ENCODE measurements around the gene CAMK1D.

GRCh38 chr10:12724807-12725579 lies 375.6 kb downstream of the CAMK1D start:
- TF ChIP-seq CREB5 (CRISPR knock-in tag; IDR thresholded peaks at IDR 0.05; ENCODE audit: low read depth): no peak
- TF ChIP-seq PATZ1 (CRISPR knock-in tag; IDR thresholded peaks at IDR 0.05; ENCODE audit: borderline replicate concordance): no peak
- no peak for TF ChIP-seq TSHZ2 (CRISPR knock-in tag; IDR thresholded peaks at IDR 0.05)
- TF ChIP-seq PPARA (CRISPR knock-in tag; IDR thresholded peaks at IDR 0.05; ENCODE audit: borderline replicate concordance): no peak
- no peak for TF ChIP-seq CSDC2 (CRISPR knock-in tag; IDR thresholded peaks at IDR 0.05)
- TF ChIP-seq ZNF565 (CRISPR knock-in tag; conservative IDR thresholded peaks at IDR 0.05; ENCODE audit: low read depth): no peak
- no peak for TF ChIP-seq RARB (CRISPR knock-in tag; IDR thresholded peaks at IDR 0.05)

Data from SK-N-SH treated with all-trans-retinoic acid at 6 μM for 48 hours (cell line).